SK-N-SH (cell line): ENCODE results near the gene CARS2. TPM values are rescaled to one million over a fixed set of nuclear protein-coding genes. Genes with fewer than 3 reads are reported as not detected.

Experiments
- CTCF ChIA-PET: fragments of 300-600, 350-600 bp; formaldehyde crosslinking; extraction: SDS; loops from one replicate; lab custom pipeline; 2021; lab: Yijun Ruan, JAX
- POLR2A ChIA-PET: fragments of 350-600 bp; sonication (Branson Sonifier 250); formaldehyde crosslinking; extraction: SDS; loops from one replicate; lab custom pipeline; 2020; ENCODE audit warnings: antibody characterized with exemption, inconsistent platforms; lab: Yijun Ruan, JAX
- DNase-seq: peaks from one replicate; pipeline ENCODE4 v3.0.0; 2012
- H2AFZ ChIP-seq: fragments of 200-600 bp; sonication (generic); 2 replicates; pipeline ENCODE4 v1.8.1; 2016; ENCODE audit warnings: antibody characterized with exemption, mild to moderate bottlenecking, low read depth
- H3F3A ChIP-seq: fragments of 200-600 bp; sonication (generic); replicated peaks from 2 replicates; pipeline ENCODE3; 2016; ENCODE audit warnings: antibody characterized with exemption, mild to moderate bottlenecking; ENCODE audit not compliant: insufficient read depth
- H3K27ac ChIP-seq, 2 experiments: fragments of 200-500 bp in 1 of 2; fragments of 200-600 bp in 1 of 2; sonication (Bioruptor generic) in 1 of 2; sonication (generic), shearing (Covaris generic) in 1 of 2; 2 replicates each; pipeline versions ENCODE4 v1.5.1 to v1.6.1; 2014 to 2016; ENCODE audit warnings: low read depth in 2 of 2, inconsistent platforms in 1 of 2, low read length in 1 of 2, mild to moderate bottlenecking in 1 of 2, mixed read lengths in 1 of 2
- H3K27me3 ChIP-seq: fragments of 200-600 bp; sonication (generic), shearing (Covaris generic); 2 replicates; pipeline ENCODE4 v1.6.1; 2016; ENCODE audit warnings: mixed run types; ENCODE audit not compliant: insufficient read depth
- H3K36me3 ChIP-seq, 2 experiments: fragments of 200-500 bp in 1 of 2; fragments of 200-600 bp in 1 of 2; sonication (Bioruptor generic) in 1 of 2; sonication (generic) in 1 of 2; replicated peaks in 1 of 2; 2 replicates each; pipeline versions ENCODE3 to v1.5.1; 2014 to 2016; ENCODE audit warnings: low read length in 1 of 2, mild to moderate bottlenecking in 1 of 2; ENCODE audit not compliant: insufficient read depth in 2 of 2, control insufficient read depth in 1 of 2
- H3K4me1 ChIP-seq, 2 experiments: fragments of 200-500 bp in 1 of 2; fragments of 200-600 bp in 1 of 2; sonication (Bioruptor generic) in 1 of 2; sonication (generic), shearing (Covaris generic) in 1 of 2; 2 replicates each; pipeline versions ENCODE4 v1.5.1 to v1.6.1; 2014 to 2016; ENCODE audit warnings: low read depth in 1 of 2, low read length in 1 of 2, mixed run types in 1 of 2; ENCODE audit not compliant: insufficient read depth in 2 of 2, control insufficient read depth in 1 of 2
- H3K4me2 ChIP-seq: fragments of 200-600 bp; sonication (generic), shearing (Covaris generic); 2 replicates; pipeline ENCODE4 v1.6.1; 2017; ENCODE audit warnings: mixed run types
- H3K4me3 ChIP-seq, 2 experiments: fragments of 200-500 bp in 1 of 2; fragments of 200-600 bp in 1 of 2; sonication (Bioruptor generic) in 1 of 2; sonication (generic), shearing (Covaris generic) in 1 of 2; 2 replicates each; pipeline versions ENCODE4 v1.5.1 to v1.8.1; 2014 to 2016; ENCODE audit warnings: low read depth in 2 of 2, inconsistent platforms in 1 of 2, low read length in 1 of 2, mild to moderate bottlenecking in 1 of 2, mixed read lengths in 1 of 2, moderate library complexity in 1 of 2
- H3K79me2 ChIP-seq: fragments of 200-600 bp; sonication (generic); 2 replicates; pipeline ENCODE4 v1.8.1; 2017; ENCODE audit warnings: mild to moderate bottlenecking; ENCODE audit not compliant: insufficient read depth
- H3K9ac ChIP-seq: fragments of 200-600 bp; sonication (generic); 2 replicates; pipeline ENCODE4 v1.6.1; 2017; ENCODE audit warnings: mixed run types
- H3K9me2 ChIP-seq: fragments of 200-600 bp; sonication (generic); 2 replicates; pipeline ENCODE4 v1.6.1; 2017; ENCODE audit warnings: mixed run types
- H3K9me3 ChIP-seq: fragments of 200-600 bp; sonication (generic); 2 replicates; pipeline ENCODE4 v1.6.1; 2017; ENCODE audit warnings: mixed run types, mild to moderate bottlenecking, moderate library complexity
- H4K20me1 ChIP-seq: fragments of 200-600 bp; sonication (generic); 2 replicates; pipeline ENCODE4 v1.6.1; 2017; ENCODE audit warnings: mild to moderate bottlenecking, mixed run types; ENCODE audit not compliant: insufficient read depth
- CTCF ChIP-seq: fragments of 200-600 bp; sonication (generic); IDR thresholded peaks from 2 replicates; pipeline ENCODE4 v1.6.1; 2017; ENCODE audit warnings: antibody characterized with exemption, mild to moderate bottlenecking, moderate library complexity
- ELF1 ChIP-seq: IDR thresholded peaks from 2 replicates; pipeline ENCODE4 v1.4.0; 2012
- GABPA ChIP-seq: IDR thresholded peaks from 2 replicates; pipeline ENCODE4 v1.4.0; 2012; ENCODE audit warnings: low read depth, mild to moderate bottlenecking
- IRF3 ChIP-seq: fragments of 150-350 bp; IDR thresholded peaks from 2 replicates; pipeline ENCODE4 v1.6.1; 2016; ENCODE audit warnings: mild to moderate bottlenecking, low read depth, low read length
- NFIC ChIP-seq: IDR thresholded peaks from 2 replicates; pipeline ENCODE4 v1.4.0; 2012; ENCODE audit warnings: borderline replicate concordance
- NRF1 ChIP-seq: IDR thresholded peaks from 2 replicates; pipeline ENCODE4 v1.6.1; 2012; ENCODE audit warnings: low read depth, mild to moderate bottlenecking, low read length
- RCOR1 ChIP-seq: fragments of 150-350 bp; IDR thresholded peaks from 2 replicates; pipeline ENCODE4 v1.6.1; 2017; ENCODE audit warnings: antibody characterized with exemption, low read length
- REST ChIP-seq: IDR thresholded peaks from 2 replicates; pipeline ENCODE4 v1.6.1; 2012; ENCODE audit warnings: mild to moderate bottlenecking, low read depth, low read length, moderate library complexity
- TCF12 ChIP-seq: IDR thresholded peaks from 2 replicates; pipeline ENCODE4 v1.4.0; 2012
- USF2 ChIP-seq: fragments of 150-350 bp; IDR thresholded peaks from 2 replicates; pipeline ENCODE4 v1.6.1; 2017; ENCODE audit warnings: antibody characterized with exemption, low read length, low read depth, borderline replicate concordance
- WGBS: methylation state at CpG from one replicate; pipeline ENCODE4 v1.1.6; 2017; ENCODE audit warnings: low lambda C conversion rate; 5-methylcytosine and 5-hydroxymethylcytosine counted together
- polyA plus RNA-seq, 3 experiments: library from polyadenylated mRNA; depleted of rRNA; stranded (reverse); fragments of >200 nt; gene quantifications; 2 replicates each; pipeline ENCODE4 v1.2.3, GENCODE V29; 2012

Gene CARS2
- polyA plus RNA-seq, 1 of the 3 experiments (the other 2 are of a cell fraction) = 78.6 TPM

- no peak for TF ChIP-seq REST
- no peak for TF ChIP-seq NRF1
- no peak for TF ChIP-seq GABPA
- no peak for TF ChIP-seq ELF1
- TF ChIP-seq NFIC = no peak
- TF ChIP-seq RCOR1 = no peak
- TF ChIP-seq TCF12 = no peak
- no peak for TF ChIP-seq USF2
Measured at GRCh38 chr13:110719036-110719710, 13.3 kb upstream of the CARS2 start (continued).

- TF ChIP-seq IRF3 = no peak
- 0 out of 2 replicates have a peak, but pooled peaks have one; percentile 4 for TF ChIP-seq CTCF
- peaks cover 16 to 17% of the 10 kb centered on the region in 2 experiments for H3K36me3 ChIP-seq
- no peak for DNase-seq
- peak overlapping the region; percentile 89 for H3K9ac ChIP-seq
- H3K27ac ChIP-seq = peak overlapping the region; percentile 60 to 69; a peak in 3 of 4 replicates
- 0 out of 2 replicates have a peak overlapping the region, but pooled peaks have one; percentile 57 for H2AFZ ChIP-seq
- peak overlapping the region; percentile 92 for H3K4me2 ChIP-seq
- peaks cover 2 to 6% of the 10 kb centered on the region in 2 experiments; a peak in 3 of 4 replicates for H3K4me1 ChIP-seq
- ChIA-PET POLR2A (interaction anchor here (1.1 kb wide), 1 partner anchor 87 kb away, joined by 6 read pairs; no protein-coding TSS in a partner anchor), CTCF (interaction anchor here (0.7 to 1.2 kb wide), 5 partner anchors 17 to 100 kb away, joined by 3 to 4 read pairs (median 3); no protein-coding TSS in a partner anchor)
- H4K20me1 ChIP-seq = peaks cover 36% of the 10 kb centered on the region
- H3K9me3 ChIP-seq = no peaks in the 10 kb centered on the region
- peak overlapping the region; percentile 91 to 94 for H3K4me3 ChIP-seq
- no peaks in the 10 kb centered on the region for H3K27me3 ChIP-seq
- peaks cover 15% of the 10 kb centered on the region for H3F3A ChIP-seq
- H3K9me2 ChIP-seq = no peaks in the 10 kb centered on the region
- peaks cover 72% of the 10 kb centered on the region for H3K79me2 ChIP-seq
- 0% methylated on average over 7 of the region's 12 CpGs for WGBS
Measured at GRCh38 chr13:110716247-110716515, 10.3 kb upstream of the CARS2 start.
